ENCODE results near the gene SSBP3.
"Not testable (repeated sequence)": the region's sequence is repeated elsewhere in the genome, so short reads cannot be mapped to it uniquely, and the experiment has no call there.

SSBP3 gene

GRCh38 chr1:54239035-54239383 is 167.2 kb downstream of the SSBP3 start:
- no peak for TF ChIP-seq CTCF (IDR thresholded peaks at IDR 0.05; ENCODE audit: insufficient read depth, low read depth, low read length, missing control alignments)
- DNase-seq (ENCODE audit: low read depth): no peak
- no peak overlapping the region for H3K4me3 ChIP-seq (ENCODE audit: low read depth, low read length)

GRCh38 chr1:54238353-54239034 is 167.7 kb downstream of the SSBP3 start:
- TF ChIP-seq CTCF (IDR thresholded peaks at IDR 0.05; ENCODE audit: insufficient read depth, low read depth, low read length, missing control alignments): no peak
- no peak overlapping the region for H3K4me3 ChIP-seq (ENCODE audit: low read depth, low read length)
- no peak for DNase-seq (ENCODE audit: low read depth)

- TF ChIP-seq CTCF (IDR thresholded peaks at IDR 0.05; ENCODE audit: insufficient read depth, low read depth, low read length, missing control alignments): no peak
- H3K4me3 ChIP-seq (ENCODE audit: low read depth, low read length): no peak overlapping the region
- no peak for DNase-seq (ENCODE audit: low read depth)
Observed at GRCh38 chr1:54237586-54237985, 168.6 kb downstream of the SSBP3 start.

- DNase-seq (ENCODE audit: low read depth): no peak
- TF ChIP-seq CTCF (IDR thresholded peaks at IDR 0.05; ENCODE audit: insufficient read depth, low read depth, low read length, missing control alignments): no peak
- no peak overlapping the region for H3K4me3 ChIP-seq (ENCODE audit: low read depth, low read length)
Observed at GRCh38 chr1:54234284-54234683, 171.9 kb downstream of the SSBP3 start.

GRCh38 chr1:54233196-54233595 is 173.0 kb downstream of the SSBP3 start:
- not testable (repeated sequence) for DNase-seq (ENCODE audit: low read depth); H3K4me3 ChIP-seq (ENCODE audit: low read depth, low read length)

- TF ChIP-seq CTCF (IDR thresholded peaks at IDR 0.05; ENCODE audit: insufficient read depth, low read depth, low read length, missing control alignments): no peak
- no peak for DNase-seq (ENCODE audit: low read depth)
- H3K4me3 ChIP-seq (ENCODE audit: low read depth, low read length): no peak overlapping the region
Observed at GRCh38 chr1:54230507-54231339, 175.5 kb downstream of the SSBP3 start.

- no peak for TF ChIP-seq CTCF (IDR thresholded peaks at IDR 0.05; ENCODE audit: insufficient read depth, low read depth, low read length, missing control alignments)
- DNase-seq (ENCODE audit: low read depth): no peak
- no peak overlapping the region for H3K4me3 ChIP-seq (ENCODE audit: low read depth, low read length)
Observed at GRCh38 chr1:54229281-54229891, 176.8 kb downstream of the SSBP3 start.
